NCI-H345 treated with DMSO at 0.1 percent for 48 hours (cell line): ENCODE results near the gene HSDL1.

Experiments used
- DNase-seq: peaks from one replicate; lab custom pipeline; 2025; ENCODE audit not compliant: unreplicated experiment; lab: John Stamatoyannopoulos, UW

Gene HSDL1

DNA sequence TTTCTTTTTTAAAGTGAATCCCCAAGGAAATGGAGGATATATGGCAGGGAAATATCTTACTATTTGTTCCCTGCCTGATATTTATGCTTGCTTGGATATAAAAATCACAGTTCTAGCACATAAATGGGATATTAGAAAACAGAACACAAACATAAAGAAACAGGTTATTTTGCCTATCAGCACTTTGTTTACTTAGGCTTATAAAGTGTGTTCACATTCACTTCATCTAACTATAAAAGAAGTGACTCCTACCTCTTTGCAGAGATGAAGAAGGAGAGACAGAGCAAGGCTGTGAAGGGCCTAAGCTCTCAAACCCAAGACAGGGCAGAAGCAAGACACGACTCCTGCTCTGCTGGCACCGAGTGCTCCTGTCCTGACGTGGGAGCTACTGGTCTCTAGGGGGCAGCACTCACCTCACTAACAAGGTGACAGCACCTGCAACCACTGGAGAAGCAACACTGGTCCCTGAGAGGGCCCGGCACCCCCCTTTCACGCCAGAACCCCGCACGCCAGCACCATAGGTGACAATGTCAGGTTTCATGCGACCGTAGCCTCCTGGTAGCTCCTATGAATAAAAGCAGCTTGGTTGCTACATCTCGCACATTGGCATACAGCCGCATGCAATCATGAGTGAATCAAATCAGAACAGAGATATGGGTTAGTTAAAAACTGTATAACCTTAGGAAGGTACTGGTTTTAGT, 60.3 kb downstream of the HSDL1 start:
- DNase-seq, result peak; percentile 16

DNA sequence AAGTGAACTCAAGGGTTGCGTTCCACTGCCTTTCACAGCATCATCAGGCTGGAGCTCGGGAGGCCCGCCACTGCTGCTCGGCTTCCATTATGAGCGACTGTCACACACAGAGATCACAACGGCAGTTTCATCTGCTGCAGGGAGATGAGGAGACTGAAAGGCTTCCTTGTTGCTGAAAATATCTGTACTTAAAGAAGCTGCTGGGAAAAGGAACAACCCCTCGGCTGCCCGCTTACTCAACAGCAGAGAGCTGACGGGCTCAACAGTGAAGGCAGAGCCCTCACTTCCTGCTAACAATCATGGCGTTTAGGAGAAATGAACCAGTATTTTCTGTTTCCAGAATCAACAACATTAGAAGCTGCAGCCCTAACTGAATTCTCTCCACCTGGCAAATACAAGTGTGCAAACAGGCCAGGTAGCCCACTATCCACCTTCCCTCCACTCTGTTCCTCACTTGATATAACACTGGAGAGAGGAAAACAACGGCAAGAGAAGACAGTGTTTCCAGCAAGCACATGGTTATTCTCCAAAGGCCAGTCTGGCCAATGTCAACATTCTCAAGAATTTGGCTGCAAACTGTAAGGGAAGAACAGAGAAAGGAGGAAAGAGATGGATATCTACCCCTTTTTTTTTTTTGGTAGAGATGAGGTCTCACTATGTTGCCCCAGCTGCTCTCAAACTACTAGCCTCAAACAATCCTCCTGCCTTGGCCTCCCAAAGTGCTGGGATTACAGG, 62.0 kb downstream of the HSDL1 start:
- DNase-seq, result no peak

DNA sequence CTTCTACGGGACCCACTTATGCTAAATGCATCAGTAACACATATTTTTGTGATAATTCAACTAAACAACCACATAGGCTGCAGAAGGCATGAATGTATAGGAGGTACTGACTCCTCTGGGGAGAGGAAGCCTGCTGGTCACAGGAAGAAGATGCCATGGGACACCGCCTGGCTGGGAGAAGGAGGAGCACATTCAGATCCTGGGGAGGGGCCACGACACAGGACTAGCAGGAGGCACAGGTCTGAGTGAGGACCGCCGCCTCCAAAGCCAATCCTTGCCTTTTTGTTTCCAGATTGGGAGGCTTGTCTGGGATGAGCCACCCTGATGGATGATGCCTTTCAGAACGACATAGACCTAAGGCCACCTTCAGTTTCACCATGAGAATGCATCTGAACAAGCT, 62.9 kb downstream of the HSDL1 start:
- DNase-seq, result no peak

DNA sequence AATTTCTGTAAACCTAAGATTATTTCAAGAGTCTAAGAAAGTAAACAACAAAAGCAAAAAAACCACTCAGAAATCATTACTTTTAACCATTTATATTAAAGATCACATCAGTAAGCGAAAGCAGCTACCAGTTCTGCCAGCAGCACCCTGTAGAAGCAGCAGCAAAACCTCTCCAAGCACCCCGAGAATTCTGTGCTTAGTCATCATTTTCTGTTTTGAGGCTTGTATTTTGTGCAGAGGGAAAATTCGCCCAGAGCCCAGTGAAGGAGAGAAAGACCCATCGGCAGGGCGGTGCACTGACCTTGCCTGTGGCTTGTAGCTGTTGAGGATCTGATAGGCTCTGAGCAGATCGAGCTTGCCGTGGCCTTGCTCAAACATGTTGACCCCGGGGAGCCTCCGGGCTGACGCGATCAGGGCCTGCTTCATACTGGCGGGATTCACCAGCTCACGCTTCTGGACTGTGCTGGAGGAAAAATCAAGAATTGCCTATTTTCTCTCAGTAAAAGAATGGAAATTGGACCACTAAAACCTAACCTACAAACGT, 63.5 kb downstream of the HSDL1 start:
- no peak for DNase-seq

DNA sequence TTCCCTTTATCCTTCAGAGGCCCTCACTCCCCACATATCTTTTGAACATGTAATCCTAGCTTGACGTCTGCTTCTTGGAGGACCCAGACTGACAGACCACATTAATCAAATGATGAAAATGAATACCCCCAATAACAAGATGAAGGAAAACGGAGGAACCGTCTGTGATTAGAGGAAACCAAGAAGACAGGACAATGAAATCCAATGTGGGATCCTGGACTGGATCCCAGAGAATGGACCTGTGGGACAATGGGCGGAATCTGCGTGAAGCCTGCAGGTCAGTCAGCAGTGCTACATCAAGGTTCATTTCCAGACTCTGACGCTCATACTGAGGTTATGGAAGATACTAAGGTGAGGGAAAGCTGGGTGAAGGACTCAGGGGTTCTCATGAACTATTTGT, 64.2 kb downstream of the HSDL1 start:
- DNase-seq, result no peak

DNA sequence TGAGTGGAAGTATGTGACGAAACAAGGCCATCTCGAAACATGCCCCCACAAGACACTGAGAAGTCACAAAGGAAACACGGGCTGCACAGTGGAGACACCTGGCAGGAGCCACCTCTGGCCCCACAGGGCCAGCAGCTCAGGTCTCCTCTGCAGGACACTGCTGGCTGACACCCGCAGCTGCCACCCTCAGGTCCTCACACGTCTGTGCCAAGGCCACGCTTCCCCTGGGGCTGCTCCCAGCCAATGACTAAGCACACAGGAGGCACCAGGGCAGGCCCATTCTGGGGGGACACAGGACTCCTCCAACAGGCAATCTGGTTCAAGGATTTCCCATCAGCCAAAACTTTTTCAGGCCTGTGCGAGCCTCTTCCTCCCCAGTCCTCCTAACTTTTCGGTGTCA, 64.6 kb downstream of the HSDL1 start:
- DNase-seq, result no peak

DNA sequence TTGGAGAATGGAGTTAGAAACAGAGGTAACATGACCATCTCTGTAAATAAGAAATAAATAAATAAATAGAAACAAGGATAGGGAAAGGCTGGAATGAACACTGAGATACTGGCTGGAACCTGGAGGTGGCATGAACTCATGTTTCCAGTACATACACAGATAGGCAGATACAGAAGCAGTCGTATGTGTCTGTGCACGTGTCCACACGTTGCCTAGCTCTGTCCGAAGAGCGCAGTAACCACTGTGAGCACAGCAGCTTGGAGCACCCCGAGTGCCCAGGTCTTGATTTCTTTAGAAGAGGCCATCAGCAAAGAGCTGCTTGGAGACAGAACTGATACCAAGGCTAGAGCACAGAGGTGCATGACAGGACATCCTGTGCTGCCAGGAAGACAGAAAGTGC, 65.3 kb downstream of the HSDL1 start:
- DNase-seq, result no peak

DNA sequence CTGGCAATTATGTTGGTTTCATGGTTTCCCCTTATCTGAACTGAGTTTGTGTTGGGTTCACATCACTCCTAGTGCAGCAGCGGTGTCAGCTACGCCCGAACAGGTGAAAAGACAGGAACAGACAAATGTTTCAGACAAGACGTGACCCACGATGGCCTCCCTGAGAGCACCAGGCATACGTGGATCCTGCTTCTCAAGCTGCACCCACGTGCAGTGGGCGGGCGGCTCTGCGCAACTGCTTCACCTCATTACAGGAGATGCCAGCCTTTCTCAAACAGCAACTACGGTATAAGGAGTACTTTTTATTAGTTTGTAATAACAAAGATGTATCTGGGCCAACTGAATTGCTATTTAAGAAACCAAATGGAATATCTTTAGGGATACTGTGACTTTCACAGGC, 69.6 kb downstream of the HSDL1 start:
- DNase-seq, result no peak

DNA sequence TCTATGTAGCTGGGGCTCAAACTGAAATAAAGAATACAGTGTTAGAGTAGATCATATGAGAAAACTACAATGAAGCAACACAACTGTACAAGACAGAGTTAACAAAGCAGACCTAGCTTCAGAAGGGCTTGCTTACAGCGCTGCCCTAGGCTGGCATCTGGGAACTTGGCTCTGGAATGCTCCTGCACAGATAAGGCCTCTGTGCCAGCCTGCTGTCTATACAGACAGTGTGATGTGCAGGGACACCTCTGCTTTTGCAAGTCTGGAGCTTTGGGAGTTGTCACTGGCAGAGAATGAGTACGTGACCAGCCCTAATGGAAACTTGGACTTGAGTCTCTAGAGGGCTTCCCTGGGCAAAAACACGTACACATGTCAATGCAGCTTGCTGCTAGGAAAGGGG, 70.3 kb downstream of the HSDL1 start:
- DNase-seq, result no peak
